ENCODE measurements around the gene ABCC6. TPM values are rescaled to one million over a fixed set of nuclear protein-coding genes. Genes with fewer than 3 reads are reported as not detected.

The ABCC6 gene
- total RNA-seq, 1 donor from 2014 or later = 3.0 TPM

DNA sequence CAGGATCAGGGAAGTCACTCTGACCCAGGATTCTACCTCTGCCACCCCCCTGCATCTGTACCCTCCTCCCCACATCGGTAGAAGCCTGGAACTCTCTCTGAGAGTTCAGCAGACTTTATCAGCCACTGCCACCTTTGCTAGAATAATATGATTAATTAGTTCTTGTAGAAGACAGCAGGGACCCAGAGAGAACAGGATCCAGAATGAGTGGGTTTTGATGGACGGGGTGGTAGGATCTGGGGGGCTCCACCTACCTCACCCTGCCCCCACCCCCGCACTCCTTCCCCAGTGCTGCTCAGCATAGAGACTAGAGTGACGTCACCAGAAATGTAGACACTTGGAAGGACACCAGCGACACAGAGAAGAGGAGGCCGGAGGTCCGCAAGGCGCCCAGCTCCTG, 33.5 kb downstream of the ABCC6 start:
- Histone ChIP-seq H3K4me3 (ENCODE audit: insufficient read depth, low read depth, low read length) (no peak overlapping the region), H3K9me3 (ENCODE audit: insufficient read depth, low read depth, low read length) (no peaks in the 10 kb centered on the region), H4K20me1 (ENCODE audit: insufficient read depth, low read length) (no peaks in the 10 kb centered on the region), H3K27me3 (ENCODE audit: insufficient read depth, low read length) (no peaks in the 10 kb centered on the region), H3K4me2 (ENCODE audit: low read length) (no peak overlapping the region), H3K9ac (ENCODE audit: low read length) (no peak overlapping the region), H2AFZ (ENCODE audit: low read depth, low read length) (no peak overlapping the region), H3K79me2 (ENCODE audit: insufficient read depth, low read length) (no peaks in the 10 kb centered on the region), H3K27ac (ENCODE audit: low read depth, low read length) (no peak overlapping the region), H3K4me1 (ENCODE audit: insufficient read depth, low read length) (no peaks in the 10 kb centered on the region), H3K36me3 (ENCODE audit: insufficient read depth, low read length) (no peaks in the 10 kb centered on the region)
- H3K27ac Mint-ChIP-seq (ENCODE audit: unreplicated experiment) = no peak overlapping the region
- H3K27me3 Mint-ChIP-seq (ENCODE audit: low read depth, unreplicated experiment) = peaks cover 9% of the 10 kb centered on the region
- peaks cover 2% of the 10 kb centered on the region for H3K36me3 Mint-ChIP-seq (ENCODE audit: low read depth, unreplicated experiment)
- peaks cover under 1% of the 10 kb centered on the region for H3K4me1 Mint-ChIP-seq (ENCODE audit: low read depth, unreplicated experiment)
- no peak for FAIRE-seq
- TF ChIP-seq, protein P1, sequence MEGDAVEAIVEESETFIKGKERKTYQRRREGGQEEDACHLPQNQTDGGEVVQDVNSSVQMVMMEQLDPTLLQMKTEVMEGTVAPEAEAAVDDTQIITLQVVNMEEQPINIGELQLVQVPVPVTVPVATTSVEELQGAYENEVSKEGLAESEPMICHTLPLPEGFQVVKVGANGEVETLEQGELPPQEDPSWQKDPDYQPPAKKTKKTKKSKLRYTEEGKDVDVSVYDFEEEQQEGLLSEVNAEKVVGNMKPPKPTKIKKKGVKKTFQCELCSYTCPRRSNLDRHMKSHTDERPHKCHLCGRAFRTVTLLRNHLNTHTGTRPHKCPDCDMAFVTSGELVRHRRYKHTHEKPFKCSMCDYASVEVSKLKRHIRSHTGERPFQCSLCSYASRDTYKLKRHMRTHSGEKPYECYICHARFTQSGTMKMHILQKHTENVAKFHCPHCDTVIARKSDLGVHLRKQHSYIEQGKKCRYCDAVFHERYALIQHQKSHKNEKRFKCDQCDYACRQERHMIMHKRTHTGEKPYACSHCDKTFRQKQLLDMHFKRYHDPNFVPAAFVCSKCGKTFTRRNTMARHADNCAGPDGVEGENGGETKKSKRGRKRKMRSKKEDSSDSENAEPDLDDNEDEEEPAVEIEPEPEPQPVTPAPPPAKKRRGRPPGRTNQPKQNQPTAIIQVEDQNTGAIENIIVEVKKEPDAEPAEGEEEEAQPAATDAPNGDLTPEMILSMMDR (IDR thresholded peaks at IDR 0.05; ENCODE audit: insufficient read depth, low read depth, low read length) = no peak
- TF ChIP-seq EZH2 (IDR thresholded peaks at IDR 0.05; ENCODE audit: insufficient read depth, low read length) = no peak
- no peak for DNase-seq (ENCODE audit: low read depth)
- no peaks in the 10 kb centered on the region for H3K9me3 Mint-ChIP-seq (ENCODE audit: unreplicated experiment)
- no peak overlapping the region for H3K4me3 Mint-ChIP-seq (ENCODE audit: unreplicated experiment)

DNA sequence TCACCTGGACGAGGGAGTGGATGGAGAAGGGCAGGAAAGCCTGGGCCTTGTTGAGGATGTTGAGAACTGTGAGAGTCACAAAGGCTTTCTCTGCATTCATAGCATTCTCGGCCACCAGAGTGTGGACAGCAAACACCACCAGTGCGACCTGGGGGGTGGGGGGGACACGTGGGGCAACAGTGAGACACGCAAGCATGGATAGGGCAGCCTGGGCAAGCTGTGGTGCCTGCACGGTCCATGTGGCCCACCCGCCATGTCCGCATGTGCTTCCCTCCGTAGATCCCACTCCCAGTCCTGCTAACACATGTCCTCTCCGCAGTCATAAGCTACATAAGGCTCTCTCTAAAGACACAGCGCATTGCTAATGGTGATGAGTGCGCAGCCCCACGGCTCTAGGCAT, 34.5 kb downstream of the ABCC6 start:
- Mint-ChIP-seq H3K27ac (ENCODE audit: unreplicated experiment) (no peak overlapping the region), H3K4me3 (ENCODE audit: unreplicated experiment) (no peak overlapping the region), H3K4me1 (ENCODE audit: low read depth, unreplicated experiment) (no peaks in the 10 kb centered on the region), H3K9me3 (ENCODE audit: unreplicated experiment) (no peaks in the 10 kb centered on the region), H3K27me3 (ENCODE audit: low read depth, unreplicated experiment) (peaks cover 9% of the 10 kb centered on the region), H3K36me3 (ENCODE audit: low read depth, unreplicated experiment) (peaks cover 2% of the 10 kb centered on the region)
- no peaks in the 10 kb centered on the region for H3K27me3 ChIP-seq (ENCODE audit: insufficient read depth, low read length)
- no peaks in the 10 kb centered on the region for H4K20me1 ChIP-seq (ENCODE audit: insufficient read depth, low read length)
- H3K9me3 ChIP-seq (ENCODE audit: insufficient read depth, low read depth, low read length) = no peaks in the 10 kb centered on the region
- no peak overlapping the region for H3K27ac ChIP-seq (ENCODE audit: low read depth, low read length)
- H3K4me2 ChIP-seq (ENCODE audit: low read length) = no peak overlapping the region
- H3K4me3 ChIP-seq (ENCODE audit: insufficient read depth, low read depth, low read length) = no peak overlapping the region
- TF ChIP-seq, protein P1 (IDR thresholded peaks at IDR 0.05; ENCODE audit: insufficient read depth, low read depth, low read length) = no peak
- no peak for TF ChIP-seq EZH2 (IDR thresholded peaks at IDR 0.05; ENCODE audit: insufficient read depth, low read length)
- no peaks in the 10 kb centered on the region for H3K79me2 ChIP-seq (ENCODE audit: insufficient read depth, low read length)
- H3K36me3 ChIP-seq (ENCODE audit: insufficient read depth, low read length) = no peaks in the 10 kb centered on the region
- no peak overlapping the region for H2AFZ ChIP-seq (ENCODE audit: low read depth, low read length)
- no peak for FAIRE-seq
- no peak overlapping the region for H3K9ac ChIP-seq (ENCODE audit: low read length)
- DNase-seq (ENCODE audit: low read depth) = no peak
- no peaks in the 10 kb centered on the region for H3K4me1 ChIP-seq (ENCODE audit: insufficient read depth, low read length)

DNA sequence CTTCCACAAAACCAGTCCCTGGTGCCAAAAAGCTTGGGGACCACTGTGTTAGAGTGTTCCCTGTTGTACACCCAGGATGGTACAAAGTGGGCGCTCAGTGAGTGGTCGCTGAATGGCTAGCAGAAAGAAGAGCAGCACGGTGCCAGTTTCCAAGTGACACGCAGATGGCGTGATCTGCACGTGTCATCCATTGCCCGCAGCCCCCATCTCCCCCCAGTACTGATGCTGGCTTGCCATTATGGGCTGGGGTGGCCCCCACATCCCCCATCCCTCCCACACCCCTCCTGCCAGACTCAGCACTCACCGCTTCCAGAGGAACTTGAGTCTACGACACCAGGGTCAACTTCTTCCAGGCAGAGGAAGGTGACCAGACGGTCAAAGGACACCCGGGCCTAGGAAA, 36.5 kb downstream of the ABCC6 start:
- no peak overlapping the region for H3K9ac ChIP-seq (ENCODE audit: low read length)
- Mint-ChIP-seq H3K27me3 (ENCODE audit: low read depth, unreplicated experiment) (peaks cover 10% of the 10 kb centered on the region), H3K36me3 (ENCODE audit: low read depth, unreplicated experiment) (no peaks in the 10 kb centered on the region), H3K9me3 (ENCODE audit: unreplicated experiment) (no peaks in the 10 kb centered on the region), H3K27ac (ENCODE audit: unreplicated experiment) (no peak overlapping the region), H3K4me1 (ENCODE audit: low read depth, unreplicated experiment) (no peaks in the 10 kb centered on the region), H3K4me3 (ENCODE audit: unreplicated experiment) (no peak overlapping the region)
- peaks cover 2% of the 10 kb centered on the region for H3K27me3 ChIP-seq (ENCODE audit: insufficient read depth, low read length)
- H3K4me3 ChIP-seq (ENCODE audit: insufficient read depth, low read depth, low read length) = no peak overlapping the region
- no peak for FAIRE-seq
- H3K4me2 ChIP-seq (ENCODE audit: low read length) = no peak overlapping the region
- no peaks in the 10 kb centered on the region for H3K9me3 ChIP-seq (ENCODE audit: insufficient read depth, low read depth, low read length)
- H3K79me2 ChIP-seq (ENCODE audit: insufficient read depth, low read length) = no peaks in the 10 kb centered on the region
- H4K20me1 ChIP-seq (ENCODE audit: insufficient read depth, low read length) = no peaks in the 10 kb centered on the region
- H3K27ac ChIP-seq (ENCODE audit: low read depth, low read length) = no peak overlapping the region
- DNase-seq (ENCODE audit: low read depth) = no peak
- no peaks in the 10 kb centered on the region for H3K4me1 ChIP-seq (ENCODE audit: insufficient read depth, low read length)
- H3K36me3 ChIP-seq (ENCODE audit: insufficient read depth, low read length) = no peaks in the 10 kb centered on the region
- TF ChIP-seq EZH2 (IDR thresholded peaks at IDR 0.05; ENCODE audit: insufficient read depth, low read length) = no peak
- TF ChIP-seq, protein P1 (IDR thresholded peaks at IDR 0.05; ENCODE audit: insufficient read depth, low read depth, low read length) = no peak
- H2AFZ ChIP-seq (ENCODE audit: low read depth, low read length) = no peak overlapping the region

Measured in astrocyte (in vitro differentiated cells and primary cell).